ENCODE results near the gene FYN. TPM values are rescaled to one million over a fixed set of nuclear protein-coding genes. Genes with fewer than 3 reads are reported as not detected.
A peak's percentile ranks its signal among the peaks of the same experiment; 100 is the strongest.

FYN gene
- total RNA-seq, 1 donor from 2014 or later, result 331 TPM

DNA sequence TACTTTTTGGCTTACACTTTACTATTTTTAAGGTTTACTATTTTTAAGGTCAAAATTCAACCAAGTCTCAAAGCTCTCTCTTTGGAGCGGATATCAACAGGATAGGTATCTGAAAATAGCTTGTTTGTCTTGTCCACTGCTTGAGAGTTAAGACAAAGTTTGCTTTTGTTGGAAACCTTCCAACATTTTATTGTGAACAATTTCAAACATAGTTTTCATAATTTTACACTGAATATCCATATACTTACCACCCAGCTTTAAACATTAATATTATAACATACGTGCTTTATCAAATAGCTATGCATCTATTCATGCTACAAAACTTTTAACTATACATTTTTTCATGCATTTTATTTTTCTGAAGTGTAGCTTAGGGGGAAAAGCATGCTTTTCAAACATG lies 109.9 kb downstream of the FYN start:
- intact Hi-C loops (cut with micrococcal nuclease), result loop anchor here (10.0 kb wide), 1 partner anchor 279 kb away; the partner anchor contains the start of gene REV3L
- Mint-ChIP-seq H3K4me1 (peaks cover 96% of the 10 kb centered on the region), H3K36me3 (ENCODE audit: low read depth) (peaks cover 64% of the 10 kb centered on the region), H3K27ac (peak overlapping the region; percentile 96), H3K9me3 (no peaks in the 10 kb centered on the region), H3K4me3 (peak overlapping the region; percentile 36), H3K27me3 (no peaks in the 10 kb centered on the region)
- DNase-seq, result no peak

DNA sequence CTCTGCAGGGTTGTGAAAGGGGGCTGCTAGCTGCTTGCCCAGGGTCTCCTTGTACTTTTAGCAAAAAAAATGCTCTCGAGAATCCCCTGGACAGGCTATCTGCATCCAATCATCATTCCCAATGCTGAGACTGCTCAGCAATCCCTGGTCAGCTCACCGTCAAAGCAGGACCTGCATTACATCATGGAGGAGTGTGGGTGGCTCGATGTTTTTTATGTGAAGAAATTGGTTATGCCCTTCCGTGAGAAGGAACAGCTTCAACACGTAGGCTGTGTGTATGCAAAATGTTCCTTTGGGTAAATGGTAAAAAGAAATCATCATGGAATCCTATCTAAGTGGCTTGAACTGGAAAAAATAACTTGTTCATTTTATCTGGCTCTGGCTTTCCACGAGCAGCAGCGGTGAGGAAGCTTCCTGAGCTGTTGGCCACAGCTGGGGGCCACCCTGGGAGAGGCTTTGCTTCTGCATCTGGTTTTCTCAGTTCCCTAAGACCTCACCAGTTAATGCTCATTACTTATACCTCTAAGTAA lies 111.4 kb downstream of the FYN start:
- Mint-ChIP-seq H3K9me3 (no peaks in the 10 kb centered on the region), H3K36me3 (ENCODE audit: low read depth) (peaks cover 65% of the 10 kb centered on the region), H3K27ac (peak overlapping the region; percentile 96), H3K4me1 (peaks cover 94% of the 10 kb centered on the region), H3K27me3 (no peaks in the 10 kb centered on the region), H3K4me3 (peak overlapping the region; percentile 81)
- peak; percentile 77 for DNase-seq
- intact Hi-C loops (cut with micrococcal nuclease), result loop anchor here (1.0 to 10.0 kb wide), 3 partner anchors 84 to 277 kb away; partner anchors contain the start of gene REV3L

- H3K4me3 Mint-ChIP-seq, result peak overlapping the region; percentile 81
- no peak for DNase-seq
- intact Hi-C loops (cut with micrococcal nuclease), result loop anchor here (2.0 to 10.0 kb wide), 2 partner anchors 274 to 276 kb away; partner anchors contain the start of gene REV3L
- no peaks in the 10 kb centered on the region for H3K27me3 Mint-ChIP-seq
- peak overlapping the region; percentile 96 for H3K27ac Mint-ChIP-seq
- peaks cover 60% of the 10 kb centered on the region for H3K36me3 Mint-ChIP-seq (ENCODE audit: low read depth)
- no peaks in the 10 kb centered on the region for H3K9me3 Mint-ChIP-seq
- peaks cover 89% of the 10 kb centered on the region for H3K4me1 Mint-ChIP-seq
Measured at GRCh38 chr6:111761212-111761611, 112.0 kb downstream of the FYN start.

DNA sequence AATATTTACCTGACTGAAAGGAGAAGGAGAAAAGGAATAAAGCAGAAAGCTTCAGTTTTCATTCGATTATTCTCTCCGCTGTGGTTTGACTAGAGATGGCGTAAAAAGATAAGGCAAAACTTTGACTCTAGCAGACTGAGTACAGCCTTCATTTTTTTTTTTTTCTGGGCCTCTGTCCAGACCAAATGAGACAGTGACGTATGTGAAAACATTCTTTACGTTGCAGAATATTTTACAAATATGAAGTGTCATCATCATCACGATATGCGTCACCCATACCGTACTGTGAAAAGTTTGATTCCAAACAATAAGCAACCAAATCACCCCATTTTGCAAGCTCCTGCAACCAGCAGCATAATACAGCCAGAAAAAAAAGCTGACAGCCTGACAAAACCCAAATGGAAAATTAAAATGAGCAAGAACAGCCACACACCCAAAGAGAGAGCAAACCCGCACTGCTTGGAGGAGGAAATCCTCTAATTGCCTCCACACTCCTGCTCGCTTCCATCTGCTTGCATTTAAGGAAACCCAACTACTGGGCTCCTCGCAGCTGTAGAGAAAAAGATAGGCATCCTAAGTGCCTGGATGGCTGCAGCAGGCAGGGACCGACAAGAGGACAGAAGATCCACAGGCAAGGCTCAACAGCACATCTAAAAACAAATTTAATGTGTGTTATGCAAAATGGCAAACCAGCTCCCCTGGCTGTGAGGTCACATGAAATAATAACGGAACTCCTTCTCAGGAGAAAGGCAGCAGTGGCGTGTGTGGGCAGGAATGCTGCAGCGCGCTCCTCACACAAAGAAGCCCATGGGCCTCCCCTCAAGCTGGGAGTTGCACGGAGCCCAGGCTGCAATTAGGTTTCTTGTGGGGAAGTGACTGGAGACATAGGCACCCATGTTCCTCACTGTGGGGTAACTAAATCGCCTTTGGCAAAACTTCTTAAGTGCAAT lies 113.1 kb downstream of the FYN start:
- H3K36me3 Mint-ChIP-seq (ENCODE audit: low read depth), result peaks cover 56% of the 10 kb centered on the region
- H3K27ac Mint-ChIP-seq, result peak overlapping the region; percentile 96
- peaks cover 84% of the 10 kb centered on the region for H3K4me1 Mint-ChIP-seq
- no peaks in the 10 kb centered on the region for H3K27me3 Mint-ChIP-seq
- peak overlapping the region; percentile 81 for H3K4me3 Mint-ChIP-seq
- peak; percentile 86 for DNase-seq
- H3K9me3 Mint-ChIP-seq, result no peaks in the 10 kb centered on the region
- intact Hi-C loops (cut with micrococcal nuclease), result loop anchor here (1.0 to 10.0 kb wide), 6 partner anchors 8 to 275 kb away; partner anchors contain the start of gene REV3L

- peak; percentile 81 for DNase-seq
- Mint-ChIP-seq H3K4me3 (peak overlapping the region; percentile 81), H3K4me1 (peaks cover 82% of the 10 kb centered on the region), H3K27ac (peak overlapping the region; percentile 96), H3K9me3 (no peaks in the 10 kb centered on the region), H3K36me3 (ENCODE audit: low read depth) (peaks cover 52% of the 10 kb centered on the region), H3K27me3 (no peaks in the 10 kb centered on the region)
- intact Hi-C loops (cut with micrococcal nuclease), result loop anchor here (1.0 kb wide), 3 partner anchors 8 to 78 kb away; no protein-coding TSS in a partner anchor
Measured at GRCh38 chr6:111759331-111759835, 113.9 kb downstream of the FYN start.

DNA sequence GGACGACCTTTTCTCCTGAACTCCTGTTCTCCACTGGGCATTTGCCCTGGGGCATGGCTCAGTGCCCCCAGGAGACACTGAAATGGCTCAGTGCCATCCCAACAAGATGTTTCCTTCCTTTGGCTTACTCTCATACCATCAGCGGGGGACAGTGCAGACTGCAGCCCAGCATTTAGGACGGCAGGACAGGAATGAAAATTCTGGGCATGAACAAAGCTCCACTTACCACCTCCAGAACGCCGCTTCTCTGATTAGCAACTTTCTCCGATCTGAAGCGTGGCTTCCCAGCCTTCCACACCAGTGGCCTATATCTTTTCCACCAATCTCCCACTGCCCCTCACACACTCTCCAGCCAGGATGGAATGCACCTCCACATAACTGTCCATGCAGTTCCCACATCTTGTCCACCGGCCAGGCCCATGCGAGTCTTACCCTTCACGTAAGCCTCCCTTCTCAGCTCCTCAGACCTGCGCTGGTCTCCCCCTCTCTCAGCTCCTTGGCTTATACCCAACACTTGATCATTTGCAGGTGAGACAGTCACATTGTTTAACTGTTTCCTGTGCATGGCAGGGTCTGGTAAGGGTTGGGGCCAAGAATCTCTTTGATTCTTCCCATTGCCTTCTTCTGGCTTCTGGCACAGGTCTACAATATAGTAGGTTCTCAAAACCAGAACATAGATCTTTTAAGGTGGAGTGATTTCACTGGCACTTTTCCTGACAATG lies 114.5 kb downstream of the FYN start:
- no peaks in the 10 kb centered on the region for H3K27me3 Mint-ChIP-seq
- peaks cover 55% of the 10 kb centered on the region for H3K36me3 Mint-ChIP-seq (ENCODE audit: low read depth)
- H3K27ac Mint-ChIP-seq, result peak overlapping the region; percentile 96
- peak; percentile 73 for DNase-seq
- H3K9me3 Mint-ChIP-seq, result peaks cover under 1% of the 10 kb centered on the region
- intact Hi-C loops (cut with micrococcal nuclease), result loop anchor here (1.0 kb wide), 3 partner anchors 7 to 79 kb away; no protein-coding TSS in a partner anchor
- peaks cover 84% of the 10 kb centered on the region for H3K4me1 Mint-ChIP-seq
- H3K4me3 Mint-ChIP-seq, result peak overlapping the region; percentile 81

DNA sequence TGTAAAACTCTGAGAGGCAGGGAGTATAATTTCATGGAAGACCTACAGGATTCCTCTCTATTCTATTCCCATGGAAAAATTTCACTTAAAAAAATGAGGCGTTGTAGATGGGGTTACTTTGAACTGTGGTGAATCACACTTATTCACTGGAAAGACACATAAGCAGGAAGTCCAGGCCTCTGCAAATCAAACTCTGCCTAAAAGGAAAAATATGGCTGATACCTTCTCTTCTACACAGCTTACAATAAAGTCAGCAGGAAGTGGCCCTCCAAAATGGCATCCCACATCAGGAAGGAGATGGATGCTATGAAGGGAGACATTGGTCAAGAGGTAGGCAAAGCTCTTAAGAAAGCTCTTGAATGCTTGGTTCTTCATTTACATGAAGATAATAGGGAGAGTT lies 115.9 kb downstream of the FYN start:
- peaks cover 4% of the 10 kb centered on the region for H3K9me3 Mint-ChIP-seq
- DNase-seq, result peak; percentile 74
- peak overlapping the region; percentile 96 for H3K27ac Mint-ChIP-seq
- intact Hi-C loops (cut with micrococcal nuclease), result no loop called here
- H3K27me3 Mint-ChIP-seq, result no peaks in the 10 kb centered on the region
- H3K4me1 Mint-ChIP-seq, result peaks cover 84% of the 10 kb centered on the region
- H3K36me3 Mint-ChIP-seq (ENCODE audit: low read depth), result peaks cover 58% of the 10 kb centered on the region
- peak overlapping the region; percentile 81 for H3K4me3 Mint-ChIP-seq

- Mint-ChIP-seq H3K36me3 (ENCODE audit: low read depth) (peaks cover 61% of the 10 kb centered on the region), H3K27me3 (no peaks in the 10 kb centered on the region), H3K9me3 (peaks cover 11% of the 10 kb centered on the region), H3K27ac (peak overlapping the region; percentile 83), H3K4me3 (peak overlapping the region; percentile 26), H3K4me1 (peaks cover 79% of the 10 kb centered on the region)
- DNase-seq, result no peak
- intact Hi-C loops (cut with micrococcal nuclease), result no loop called here
Measured at GRCh38 chr6:111754423-111754822, 118.8 kb downstream of the FYN start.

- Mint-ChIP-seq H3K27me3 (no peaks in the 10 kb centered on the region), H3K9me3 (peaks cover 11% of the 10 kb centered on the region), H3K4me3 (peak overlapping the region; percentile 50), H3K36me3 (ENCODE audit: low read depth) (peaks cover 60% of the 10 kb centered on the region), H3K27ac (peak overlapping the region; percentile 83), H3K4me1 (peaks cover 78% of the 10 kb centered on the region)
- intact Hi-C loops (cut with micrococcal nuclease), result no loop called here
- DNase-seq, result no peak
Measured at GRCh38 chr6:111753573-111753972, 119.7 kb downstream of the FYN start.

GRCh38 chr6:111752476-111752875 lies 120.8 kb downstream of the FYN start:
- peaks cover 62% of the 10 kb centered on the region for H3K36me3 Mint-ChIP-seq (ENCODE audit: low read depth)
- DNase-seq, result no peak
- H3K27me3 Mint-ChIP-seq, result no peaks in the 10 kb centered on the region
- H3K4me1 Mint-ChIP-seq, result peaks cover 78% of the 10 kb centered on the region
- H3K4me3 Mint-ChIP-seq, result peak overlapping the region; percentile 36
- intact Hi-C loops (cut with micrococcal nuclease), result no loop called here
- peaks cover 11% of the 10 kb centered on the region for H3K9me3 Mint-ChIP-seq
- peak overlapping the region; percentile 83 for H3K27ac Mint-ChIP-seq

DNA sequence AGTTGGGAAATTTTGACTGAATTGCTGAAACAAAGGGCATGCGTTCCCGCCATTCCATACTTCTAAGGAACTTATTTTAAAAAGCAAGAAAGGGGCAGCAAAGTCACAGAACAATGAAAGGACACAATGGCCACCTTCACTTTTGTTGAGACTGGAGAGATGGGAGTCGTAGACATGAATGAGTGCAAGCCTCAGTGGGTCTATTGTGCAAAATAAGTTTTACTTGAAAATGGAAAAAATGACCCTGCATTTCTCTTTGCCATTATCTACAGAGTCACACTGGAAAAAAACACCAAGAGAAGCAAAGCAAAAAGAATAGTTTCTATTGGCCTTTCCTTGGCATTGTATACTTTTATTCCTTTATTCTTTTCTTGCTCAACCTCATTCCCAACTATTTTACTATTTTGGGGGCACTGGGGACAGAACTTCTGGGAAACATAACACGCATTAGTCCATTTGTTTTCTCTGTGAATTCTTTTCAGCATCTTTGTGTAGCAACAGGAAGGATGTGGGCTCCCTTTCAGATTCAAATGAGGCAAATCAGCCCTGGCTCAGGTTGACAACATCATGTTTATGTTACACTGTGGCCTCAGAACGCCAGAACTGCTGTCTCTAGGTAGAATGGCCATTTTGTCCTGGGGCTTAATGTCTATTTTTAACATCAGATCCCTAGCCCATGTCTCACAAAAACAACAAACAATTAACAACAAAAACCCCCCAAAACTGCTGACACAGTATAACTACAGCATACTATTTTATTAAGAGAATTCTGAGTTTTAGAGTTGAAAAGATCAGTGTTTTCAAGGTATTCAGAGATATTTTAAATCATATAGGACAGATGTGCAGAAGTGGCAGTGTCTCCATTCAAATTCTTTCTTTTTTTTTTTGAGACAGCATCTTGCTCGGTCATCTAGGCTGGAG lies 122.2 kb downstream of the FYN start:
- H3K9me3 Mint-ChIP-seq, result peaks cover 11% of the 10 kb centered on the region
- H3K27ac Mint-ChIP-seq, result peak overlapping the region; percentile 99
- H3K36me3 Mint-ChIP-seq (ENCODE audit: low read depth), result peaks cover 69% of the 10 kb centered on the region
- peak overlapping the region; percentile 77 for H3K4me3 Mint-ChIP-seq
- intact Hi-C loops (cut with micrococcal nuclease), result loop anchor here (1.0 to 2.0 kb wide), 5 partner anchors 8 to 120 kb away; no protein-coding TSS in a partner anchor
- peaks cover 83% of the 10 kb centered on the region for H3K4me1 Mint-ChIP-seq
- H3K27me3 Mint-ChIP-seq, result no peaks in the 10 kb centered on the region
- peak; percentile 91 for DNase-seq

DNA sequence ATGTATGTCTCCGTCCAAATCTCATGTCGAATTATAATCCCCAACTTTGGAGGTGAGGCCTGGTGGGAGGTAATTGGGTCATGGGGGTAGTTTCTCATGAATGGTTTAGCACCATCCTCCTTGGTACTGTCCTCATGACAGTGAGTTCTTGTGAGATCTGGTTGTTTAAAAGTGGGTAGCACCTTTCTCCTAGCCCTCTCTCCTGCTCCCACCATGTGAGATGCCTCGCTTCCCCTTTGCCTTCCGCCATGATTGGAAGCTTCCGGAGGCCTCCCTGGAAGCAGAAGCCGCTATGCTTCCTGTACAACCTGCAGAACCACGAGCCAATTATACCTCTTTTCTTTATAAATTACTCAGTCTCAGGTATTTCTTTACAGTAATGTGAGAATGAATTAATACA lies 123.1 kb downstream of the FYN start:
- DNase-seq, result peak; percentile 59
- peak overlapping the region; percentile 99 for H3K27ac Mint-ChIP-seq
- no peaks in the 10 kb centered on the region for H3K27me3 Mint-ChIP-seq
- H3K36me3 Mint-ChIP-seq (ENCODE audit: low read depth), result peaks cover 73% of the 10 kb centered on the region
- H3K4me1 Mint-ChIP-seq, result peaks cover 85% of the 10 kb centered on the region
- H3K4me3 Mint-ChIP-seq, result peak overlapping the region; percentile 77
- intact Hi-C loops (cut with micrococcal nuclease), result loop anchor here (2.0 kb wide), 4 partner anchors 13 to 121 kb away; no protein-coding TSS in a partner anchor
- peaks cover 11% of the 10 kb centered on the region for H3K9me3 Mint-ChIP-seq
